A673 (cell line): ENCODE measurements around the gene PRR23A. TPM values are rescaled to one million over a fixed set of nuclear protein-coding genes. Genes with fewer than 3 reads are reported as not detected.

Source experiments
- BruUV-seq: library from RNA; stranded (reverse); fragments of 400-500 nt; replicated peaks from 2 replicates; lab custom pipeline; 2021; lab: Mats Ljungman, UMichigan
- CTCF ChIA-PET: fragments of 300-600 bp; sonication (Branson Sonifier 250); formaldehyde crosslinking; loops from one replicate; lab custom pipeline; 2022; ENCODE audit warnings: antibody characterized with exemption; lab: Charles Lee
- POLR2A ChIA-PET: fragments of 300-600 bp; sonication (Branson Sonifier 250); formaldehyde crosslinking; loops from one replicate; lab custom pipeline; 2022; ENCODE audit warnings: antibody characterized with exemption; ENCODE audit not compliant: low non-redundant PET; lab: Charles Lee
- DNase-seq: peaks from one replicate; pipeline ENCODE4 v3.0.0-alpha.2; 2015; ENCODE audit warnings: low spot score
- H3K27ac ChIP-seq: fragments of 200-600 bp; sonication (generic); 2 replicates; pipeline ENCODE4 v1.5.1; 2016; ENCODE audit warnings: mixed run types, low read depth, mild to moderate bottlenecking, mixed read lengths, antibody characterized with exemption, low read length; ENCODE audit not compliant: poor library complexity, severe bottlenecking
- H3K27me3 ChIP-seq: fragments of 200-600 bp; sonication (generic); replicated peaks from 2 replicates; pipeline ENCODE4 v1.6.1; 2017; ENCODE audit warnings: mixed run types, low read depth, mild to moderate bottlenecking, mixed read lengths, antibody characterized with exemption, low read length; ENCODE audit not compliant: insufficient read depth, poor library complexity
- H3K36me3 ChIP-seq: fragments of 200-600 bp; sonication (generic); 2 replicates; pipeline ENCODE4 v1.6.1; 2016; ENCODE audit warnings: mixed run types, mild to moderate bottlenecking, mixed read lengths, antibody characterized with exemption, low read length; ENCODE audit not compliant: insufficient read depth, poor library complexity, severe bottlenecking
- H3K4me1 ChIP-seq: fragments of 200-600 bp; sonication (generic); 2 replicates; pipeline ENCODE4 v1.6.1; 2017; ENCODE audit warnings: mixed run types, mild to moderate bottlenecking, mixed read lengths, antibody characterized with exemption, low read length; ENCODE audit not compliant: insufficient read depth, poor library complexity, severe bottlenecking
- H3K4me3 ChIP-seq: fragments of 200-600 bp; sonication (generic); 2 replicates; pipeline ENCODE4 v1.5.1; 2016; ENCODE audit warnings: low read depth, mixed run types, mild to moderate bottlenecking, mixed read lengths, low read length; ENCODE audit not compliant: poor library complexity, severe bottlenecking
- H3K9me3 ChIP-seq: fragments of 200-600 bp; sonication (generic); 2 replicates; pipeline ENCODE4 v1.6.1; 2016; ENCODE audit warnings: mixed run types, low read depth, mild to moderate bottlenecking, mixed read lengths, antibody characterized with exemption, low read length; ENCODE audit not compliant: poor library complexity, severe bottlenecking
- EZH2 ChIP-seq: fragments of 200-600 bp; sonication (generic); IDR thresholded peaks from 2 replicates; pipeline ENCODE4 v1.6.1; 2017; ENCODE audit warnings: borderline replicate concordance, low read depth, mild to moderate bottlenecking, mixed read lengths, antibody characterized with exemption, low read length; ENCODE audit not compliant: poor library complexity, severe bottlenecking
- intact Hi-C: fragments of 100-400 bp; cut with micrococcal nuclease; formaldehyde crosslinking; loops from one replicate; pipeline ENCODE4 v1.10.0; 2022; ENCODE audit not compliant: unreplicated experiment
- total RNA-seq: library from RNA; stranded (reverse); gene quantifications from 2 replicates; pipeline ENCODE4 v1.2.3, GENCODE V29; 2021
- TF ChIP-seq, protein P1 (sequence below): fragments of 300-800, 200-600 bp; sonication (generic); conservative IDR thresholded peaks from 2 replicates; pipeline ENCODE4 v1.5.1; 2017; ENCODE audit warnings: low read depth, mild to moderate bottlenecking, antibody characterized with exemption, low read length, moderate library complexity, mixed read lengths

The PRR23A gene
- total RNA-seq, 1 experiment from 2014 or later = not detected

DNA sequence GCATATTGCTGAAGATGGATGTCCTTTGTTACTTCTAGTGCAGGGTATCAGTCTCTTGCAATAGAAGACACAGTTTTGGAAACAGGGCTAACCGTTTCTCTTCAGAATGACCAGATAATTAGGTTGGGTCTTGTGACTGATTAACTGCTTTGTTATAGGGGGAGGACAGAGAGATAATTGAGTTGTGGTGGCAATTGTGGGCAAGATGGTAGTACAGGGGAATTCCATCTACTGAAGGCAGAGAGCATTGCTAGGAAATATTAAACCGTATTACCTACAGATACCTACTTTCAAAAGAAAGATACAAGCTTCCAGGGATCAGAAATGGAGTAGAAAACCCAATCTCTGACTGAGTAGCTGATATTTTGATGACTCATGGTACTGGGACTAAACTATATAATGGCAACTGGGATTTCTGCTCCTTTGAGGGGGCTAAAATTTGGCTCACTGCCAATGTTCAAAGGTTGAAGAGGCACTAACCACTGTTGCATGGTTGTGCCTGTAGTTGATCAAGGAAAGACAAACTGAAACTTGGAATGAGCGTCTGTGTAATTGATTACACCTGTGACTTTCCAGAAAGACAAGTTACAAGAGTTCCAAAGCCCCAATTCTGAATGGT lies 10.5 kb upstream of the PRR23A start:
- no peaks in the 10 kb centered on the region for H3K9me3 ChIP-seq
- H3K36me3 ChIP-seq = no peaks in the 10 kb centered on the region
- TF ChIP-seq, protein P1, sequence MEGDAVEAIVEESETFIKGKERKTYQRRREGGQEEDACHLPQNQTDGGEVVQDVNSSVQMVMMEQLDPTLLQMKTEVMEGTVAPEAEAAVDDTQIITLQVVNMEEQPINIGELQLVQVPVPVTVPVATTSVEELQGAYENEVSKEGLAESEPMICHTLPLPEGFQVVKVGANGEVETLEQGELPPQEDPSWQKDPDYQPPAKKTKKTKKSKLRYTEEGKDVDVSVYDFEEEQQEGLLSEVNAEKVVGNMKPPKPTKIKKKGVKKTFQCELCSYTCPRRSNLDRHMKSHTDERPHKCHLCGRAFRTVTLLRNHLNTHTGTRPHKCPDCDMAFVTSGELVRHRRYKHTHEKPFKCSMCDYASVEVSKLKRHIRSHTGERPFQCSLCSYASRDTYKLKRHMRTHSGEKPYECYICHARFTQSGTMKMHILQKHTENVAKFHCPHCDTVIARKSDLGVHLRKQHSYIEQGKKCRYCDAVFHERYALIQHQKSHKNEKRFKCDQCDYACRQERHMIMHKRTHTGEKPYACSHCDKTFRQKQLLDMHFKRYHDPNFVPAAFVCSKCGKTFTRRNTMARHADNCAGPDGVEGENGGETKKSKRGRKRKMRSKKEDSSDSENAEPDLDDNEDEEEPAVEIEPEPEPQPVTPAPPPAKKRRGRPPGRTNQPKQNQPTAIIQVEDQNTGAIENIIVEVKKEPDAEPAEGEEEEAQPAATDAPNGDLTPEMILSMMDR = no peak
- TF ChIP-seq EZH2 = no peak
- no TSS peak for BruUV-seq
- H3K4me3 ChIP-seq = no peak overlapping the region
- intact Hi-C loops = no loop called here
- no peak overlapping the region for H3K27ac ChIP-seq
- no peak for DNase-seq
- peaks cover 7% of the 10 kb centered on the region for H3K27me3 ChIP-seq
- ChIA-PET POLR2A (no interaction called here), CTCF (no interaction called here)
- no peaks in the 10 kb centered on the region for H3K4me1 ChIP-seq

DNA sequence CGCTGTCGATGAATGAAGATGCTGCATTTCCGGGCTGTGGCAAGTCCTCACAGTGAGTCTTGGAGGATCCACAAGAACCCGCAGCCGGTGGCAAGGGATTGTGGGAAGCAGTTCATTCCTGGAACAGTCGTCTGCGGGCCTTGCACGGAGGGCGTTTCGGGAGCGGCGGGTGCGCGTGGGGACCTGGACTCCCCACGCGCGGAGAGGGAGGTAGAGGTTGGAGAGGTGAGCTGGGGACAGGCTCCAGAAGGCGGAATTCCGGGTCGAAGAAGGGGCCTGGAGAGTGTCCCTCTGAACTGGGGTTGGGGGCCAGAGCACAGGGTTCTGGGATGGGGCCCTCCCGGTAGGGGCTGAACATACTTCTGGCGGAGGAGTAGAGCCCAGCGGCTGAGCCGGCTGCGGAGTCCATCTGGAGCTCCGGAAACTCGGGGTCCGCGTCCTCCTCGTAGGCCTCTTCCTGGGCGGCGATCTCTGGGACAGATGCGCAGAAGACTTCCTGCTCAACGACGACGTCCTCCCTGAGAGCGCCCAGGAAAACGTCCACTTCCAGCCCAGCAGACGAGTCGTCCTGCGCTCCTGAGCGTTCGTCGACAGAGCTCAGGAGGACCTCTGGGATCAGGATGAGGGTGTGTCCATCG lies 593 bp downstream of the PRR23A start:
- no peak for DNase-seq
- Histone ChIP-seq H3K27ac (no peak overlapping the region), H3K4me3 (no peak overlapping the region), H3K4me1 (no peaks in the 10 kb centered on the region), H3K36me3 (no peaks in the 10 kb centered on the region), H3K9me3 (no peaks in the 10 kb centered on the region), H3K27me3 (no peaks in the 10 kb centered on the region)
- TF ChIP-seq, protein P1 = no peak
- no peak for TF ChIP-seq EZH2
- ChIA-PET POLR2A (no interaction called here), CTCF (no interaction called here)
- BruUV-seq = no TSS peak
- intact Hi-C loops = no loop called here

DNA sequence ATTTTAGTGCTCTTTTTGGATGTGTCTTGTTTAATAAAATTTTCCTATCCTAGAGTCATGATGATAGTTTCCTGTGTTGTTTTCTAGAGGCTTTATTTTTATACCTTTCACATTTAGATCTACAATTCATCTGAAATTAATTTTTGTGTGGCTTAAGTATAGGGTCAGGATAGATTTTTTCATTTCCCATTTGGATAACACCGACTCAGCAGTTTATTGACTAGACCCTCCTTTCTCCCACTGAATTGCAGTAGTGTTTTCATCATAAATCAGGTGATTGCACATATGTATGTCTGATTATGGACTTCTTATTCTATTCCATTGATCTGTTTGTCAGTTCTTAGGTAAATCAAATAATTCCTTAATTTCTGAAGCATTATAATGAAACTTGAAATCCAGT lies 10.4 kb downstream of the PRR23A start:
- Histone ChIP-seq H3K4me3 (no peak overlapping the region), H3K27me3 (peaks cover 37% of the 10 kb centered on the region), H3K4me1 (no peaks in the 10 kb centered on the region), H3K36me3 (no peaks in the 10 kb centered on the region), H3K27ac (no peak overlapping the region), H3K9me3 (no peaks in the 10 kb centered on the region)
- CTCF ChIA-PET = no interaction called here
- no peak for TF ChIP-seq EZH2
- TF ChIP-seq, protein P1 = no peak
- no TSS peak for BruUV-seq
- intact Hi-C loops = no loop called here
- DNase-seq = no peak
- POLR2A ChIA-PET = no interaction called here
